Stomach (tissue), 4 donors: ENCODE measurements around the gene PLEKHD1.

Experiments used
- CTCF ChIP-seq, 7 experiments: fragments of 450-650 bp in 4 of 7; fragments of 200-600 bp in 3 of 7; sonication (generic) in 3 of 7; IDR thresholded peaks; one replicate each; pipeline ENCODE4 v1.5.1; 2016 to 2019; ENCODE audit warnings: antibody characterized with exemption in 7 of 7, control low read depth in 2 of 7, mild to moderate bottlenecking in 1 of 7
- POLR2A ChIP-seq, 4 donors: fragments of 450-650 bp; IDR thresholded peaks; one replicate each; pipeline ENCODE4 v1.6.1; 2016; ENCODE audit warnings: antibody characterized with exemption in 4 of 4, control low read depth in 2 of 4, mild to moderate bottlenecking in 1 of 4, moderate library complexity in 1 of 4

- TF ChIP-seq CTCF (IDR thresholded peaks at IDR 0.05), result no peak
- TF ChIP-seq POLR2A (IDR thresholded peaks at IDR 0.05), result no peak
Observed at GRCh38 chr14:69487771-69488170, 3.2 kb downstream of the PLEKHD1 start.
